GOT3 (cell line): ENCODE data around the gene VSNL1.

Experiments
- DNase-seq: peaks from one replicate; lab custom pipeline; 2025; ENCODE audit warnings: mixed read lengths; lab: John Stamatoyannopoulos, UW

VSNL1 gene

GRCh38 chr2:17583166-17583565 lies 42.7 kb downstream of the VSNL1 start:
- no peak for DNase-seq

DNA sequence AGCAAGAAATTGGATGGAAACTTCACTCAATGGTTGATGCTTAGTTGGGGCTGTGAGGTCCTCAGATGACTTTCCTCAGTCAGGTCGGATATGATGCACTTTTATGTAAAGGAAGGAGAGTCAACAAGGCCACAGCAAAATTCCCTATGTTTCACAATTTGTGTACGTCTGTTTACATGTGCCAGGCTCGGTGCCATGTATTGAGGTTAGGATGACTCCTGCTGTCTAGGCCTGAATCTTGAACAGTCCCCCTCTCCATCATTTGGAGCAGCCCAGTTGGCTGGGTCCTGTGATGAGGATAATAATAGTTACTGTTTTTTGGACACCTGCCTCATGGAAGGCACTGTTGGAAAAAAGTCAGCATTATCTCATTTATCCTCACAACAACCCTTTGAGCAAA lies 43.1 kb downstream of the VSNL1 start:
- DNase-seq: no peak

GRCh38 chr2:17584689-17585088 lies 44.2 kb downstream of the VSNL1 start:
- no peak for DNase-seq

GRCh38 chr2:17587469-17587868 lies 47.0 kb downstream of the VSNL1 start:
- DNase-seq: no peak

- DNase-seq: no peak
These were observed 47.5 kb downstream of the VSNL1 start for GRCh38 chr2:17588031-17588430.

- no peak for DNase-seq
These were observed 49.0 kb downstream of the VSNL1 start for GRCh38 chr2:17589406-17590035.

DNA sequence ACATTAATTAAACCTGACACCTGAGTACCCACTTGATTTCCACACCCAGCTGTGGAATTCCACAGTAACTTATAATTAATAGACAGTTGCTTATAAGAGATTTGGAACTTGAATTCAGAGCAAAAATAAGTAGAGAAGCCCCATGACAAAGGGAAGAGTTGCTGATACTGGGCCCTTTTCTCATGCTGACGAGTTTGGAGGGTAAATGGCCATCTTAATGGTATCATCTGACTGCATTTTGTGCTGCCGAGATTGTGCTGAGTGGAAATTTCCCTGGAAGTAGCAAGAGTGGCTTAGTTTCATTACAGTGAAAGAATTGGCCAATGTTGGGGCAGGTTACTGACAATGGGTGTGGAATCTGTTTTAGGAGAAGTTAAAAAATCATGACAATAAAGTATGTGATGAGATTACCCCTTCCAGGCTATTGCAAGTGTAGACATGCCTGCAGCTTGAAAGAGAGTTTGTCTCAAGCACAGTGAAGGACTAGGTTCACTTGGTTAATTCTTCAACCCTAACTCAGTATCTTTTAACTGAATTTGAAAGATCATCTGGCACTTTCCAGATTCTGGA lies 49.9 kb downstream of the VSNL1 start:
- DNase-seq: no peak

DNA sequence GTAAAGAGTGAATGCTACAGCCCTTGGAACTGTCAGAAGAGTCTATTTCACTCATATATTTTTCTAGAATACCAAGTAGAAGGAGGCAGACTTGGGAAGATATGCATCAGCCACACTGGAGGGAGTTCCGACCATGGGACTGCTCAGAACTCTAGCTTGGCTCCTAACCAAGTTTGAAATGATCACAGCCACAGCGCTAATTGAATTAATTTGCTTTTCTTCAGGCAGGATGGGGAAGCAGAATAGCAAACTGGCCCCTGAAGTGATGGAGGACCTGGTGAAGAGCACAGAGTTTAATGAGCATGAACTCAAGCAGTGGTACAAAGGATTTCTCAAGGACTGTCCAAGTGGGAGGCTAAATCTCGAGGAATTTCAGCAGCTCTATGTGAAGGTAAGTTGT lies 51.4 kb downstream of the VSNL1 start:
- DNase-seq: no peak

- DNase-seq: no peak
These were observed 52.4 kb downstream of the VSNL1 start for GRCh38 chr2:17592731-17593409.

DNA sequence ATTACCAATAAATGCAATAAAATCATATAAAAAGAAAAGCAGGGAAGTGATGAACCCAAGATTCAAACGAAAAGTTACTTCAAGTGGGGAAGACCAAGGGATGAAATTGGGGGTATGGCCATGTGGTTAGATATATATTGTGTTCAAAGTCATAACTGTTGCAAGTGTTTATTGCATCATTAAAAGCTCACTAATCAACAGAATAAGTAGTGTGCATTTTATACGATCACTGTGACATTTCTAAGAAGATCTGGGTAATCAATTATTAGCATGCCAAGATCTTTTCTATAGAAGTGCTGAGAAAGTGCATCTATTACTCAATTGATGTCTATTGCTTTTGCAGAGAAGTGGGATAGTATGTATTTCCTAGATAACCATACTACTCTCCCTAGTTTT lies 52.9 kb downstream of the VSNL1 start:
- no peak for DNase-seq

- DNase-seq: no peak
These were observed 53.5 kb downstream of the VSNL1 start for GRCh38 chr2:17593841-17594491.

GRCh38 chr2:17594533-17595401 lies 54.3 kb downstream of the VSNL1 start:
- DNase-seq: no peak

GRCh38 chr2:17599617-17600016 lies 59.1 kb downstream of the VSNL1 start:
- DNase-seq: no peak

- DNase-seq: no peak
These were observed 60.2 kb downstream of the VSNL1 start for GRCh38 chr2:17600556-17601204.

DNA sequence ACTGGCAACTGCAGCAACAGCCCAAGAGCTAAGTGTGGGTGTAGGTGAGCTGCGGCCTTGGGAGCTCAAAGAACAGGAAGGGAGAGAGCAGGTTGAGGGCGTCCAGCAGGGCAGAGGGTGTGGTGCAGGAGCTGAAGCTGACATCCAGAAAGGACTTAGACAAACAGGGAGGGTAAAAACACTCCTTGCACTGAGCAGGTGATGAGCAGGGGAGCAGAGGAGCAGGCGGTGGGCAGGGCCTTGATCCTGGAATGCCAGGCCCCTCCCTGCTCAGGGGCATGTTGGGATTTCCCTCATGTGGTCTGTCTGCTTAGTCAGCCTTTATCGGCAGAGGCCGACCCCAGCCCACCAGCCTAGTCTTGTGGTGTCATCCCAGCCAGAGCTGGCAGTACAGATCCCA lies 63.6 kb downstream of the VSNL1 start:
- no peak for DNase-seq

DNA sequence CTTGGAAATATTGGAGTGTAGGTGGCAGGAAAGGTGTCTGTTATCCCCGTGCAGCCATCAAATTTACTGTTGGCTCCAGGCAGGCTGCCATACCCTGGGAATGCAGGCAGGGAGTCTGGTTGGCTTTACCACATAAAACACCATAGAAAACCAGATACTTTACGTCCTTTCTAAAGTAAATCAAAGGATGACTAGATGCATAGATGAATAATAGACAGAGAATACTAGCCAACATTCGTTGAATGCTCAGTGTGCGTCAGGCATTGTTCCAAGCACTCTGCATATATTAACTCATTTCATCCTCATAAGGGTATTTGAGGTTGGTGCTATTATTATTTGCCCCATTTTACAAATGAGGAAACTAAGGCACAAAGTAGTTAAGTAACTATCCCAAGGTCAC lies 65.2 kb downstream of the VSNL1 start:
- no peak for DNase-seq

GRCh38 chr2:17606851-17607250 lies 66.4 kb downstream of the VSNL1 start:
- DNase-seq: no peak

DNA sequence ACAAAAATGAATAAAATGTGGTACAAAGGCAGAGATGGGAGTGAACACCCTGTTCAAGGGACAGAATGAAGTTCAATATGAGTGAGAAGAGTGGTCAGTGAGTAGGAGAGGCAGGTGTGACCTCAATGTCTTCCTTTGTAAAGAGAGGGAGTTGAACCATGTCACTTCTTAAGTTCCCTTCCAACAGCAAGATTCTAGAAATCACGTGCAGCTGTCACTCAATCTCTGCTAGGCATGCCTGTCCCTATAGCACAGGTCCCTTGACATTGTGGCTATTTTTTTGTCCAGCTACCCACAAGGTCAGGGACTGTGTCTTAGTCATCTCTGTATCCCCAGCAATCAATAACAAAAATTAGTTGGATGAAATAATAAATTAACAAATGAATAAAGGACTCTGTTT lies 66.9 kb downstream of the VSNL1 start:
- no peak for DNase-seq

DNA sequence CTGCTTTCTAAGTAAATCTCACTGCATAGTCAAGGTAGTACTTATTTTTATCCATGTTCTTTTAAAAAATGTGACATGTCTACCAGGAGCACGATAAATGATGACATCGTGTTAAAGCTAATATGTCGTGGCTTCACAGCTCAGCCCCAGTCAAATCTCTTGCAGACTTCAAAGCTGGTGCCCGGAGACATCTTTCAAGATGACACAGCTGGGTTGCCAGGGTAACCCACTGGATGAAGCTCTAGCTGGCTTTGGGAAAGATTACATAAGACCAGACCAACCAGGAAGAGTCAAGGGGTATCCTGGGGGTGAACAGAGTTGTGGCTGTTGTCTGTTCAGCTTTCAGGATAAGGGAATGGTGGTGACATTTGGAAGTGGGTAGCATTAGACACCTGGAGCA lies 67.8 kb downstream of the VSNL1 start:
- no peak for DNase-seq

- no peak for DNase-seq
These were observed 70.0 kb downstream of the VSNL1 start for GRCh38 chr2:17610521-17610920.

GRCh38 chr2:17611036-17611435 lies 70.5 kb downstream of the VSNL1 start:
- no peak for DNase-seq
